ENCODE results near the gene TFDP2.
"Not testable (repeated sequence)": the region's sequence is repeated elsewhere in the genome, so short reads cannot be mapped to it uniquely, and the experiment has no call there.

TFDP2 gene

GRCh38 chr3:141920701-141921100 lies 228.6 kb downstream of the TFDP2 start:
- DNase-seq: no peak

- DNase-seq: no peak
Observed at GRCh38 chr3:141915766-141916165, 233.6 kb downstream of the TFDP2 start.

GRCh38 chr3:141915016-141915415 lies 234.3 kb downstream of the TFDP2 start:
- no peak for DNase-seq

- no peak for DNase-seq
Observed at GRCh38 chr3:141914311-141914710, 235.0 kb downstream of the TFDP2 start.

- no peak for DNase-seq
Observed at GRCh38 chr3:141913150-141913811, 236.1 kb downstream of the TFDP2 start.

GRCh38 chr3:141909986-141910385 lies 239.4 kb downstream of the TFDP2 start:
- not testable (repeated sequence) for DNase-seq

DNA sequence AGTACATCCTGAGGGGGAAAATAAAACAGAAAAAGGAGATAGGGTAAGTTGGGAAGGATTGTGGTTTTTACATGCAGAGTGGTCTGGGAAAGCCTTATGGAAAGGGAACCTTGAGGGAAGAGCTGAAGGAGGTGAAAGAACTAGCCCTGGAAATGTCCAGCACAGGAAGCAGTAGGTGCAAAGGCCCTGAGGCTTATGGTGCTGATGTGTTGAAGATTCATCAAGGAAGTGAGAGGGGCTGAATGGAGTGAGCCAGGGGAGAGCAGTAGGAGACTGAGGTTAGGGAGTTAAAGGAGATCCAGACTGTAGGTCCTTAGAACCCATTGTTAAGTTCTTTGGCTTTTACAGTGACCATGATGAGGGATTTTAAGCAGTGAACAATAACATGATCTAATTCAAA lies 239.9 kb downstream of the TFDP2 start:
- DNase-seq: no peak

DNA sequence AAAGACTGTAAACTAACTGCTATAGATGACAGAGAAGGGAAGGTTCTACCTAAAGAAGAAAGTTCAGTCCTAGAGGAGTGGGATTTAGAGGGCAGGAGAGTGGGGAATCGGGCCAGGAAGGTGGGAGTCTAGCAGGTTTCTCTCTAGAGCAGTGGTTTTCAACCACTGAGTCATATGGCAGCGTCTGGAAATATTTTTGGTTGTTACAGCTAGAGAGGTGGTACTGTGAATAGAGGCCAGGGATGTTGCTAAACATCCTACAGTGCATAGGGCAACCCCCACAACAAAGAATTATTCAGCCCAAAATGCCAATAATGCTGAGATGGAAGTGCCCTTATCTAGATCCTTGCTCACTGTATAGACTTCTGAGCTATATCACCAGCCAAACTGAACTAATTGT lies 244.2 kb downstream of the TFDP2 start:
- no peak for DNase-seq

- no peak for DNase-seq
Observed at GRCh38 chr3:141904203-141904602, 245.1 kb downstream of the TFDP2 start.

GRCh38 chr3:141901914-141902313 lies 247.4 kb downstream of the TFDP2 start:
- DNase-seq: no peak

- DNase-seq: no peak
Observed at GRCh38 chr3:141900343-141900742, 249.0 kb downstream of the TFDP2 start.

DNA sequence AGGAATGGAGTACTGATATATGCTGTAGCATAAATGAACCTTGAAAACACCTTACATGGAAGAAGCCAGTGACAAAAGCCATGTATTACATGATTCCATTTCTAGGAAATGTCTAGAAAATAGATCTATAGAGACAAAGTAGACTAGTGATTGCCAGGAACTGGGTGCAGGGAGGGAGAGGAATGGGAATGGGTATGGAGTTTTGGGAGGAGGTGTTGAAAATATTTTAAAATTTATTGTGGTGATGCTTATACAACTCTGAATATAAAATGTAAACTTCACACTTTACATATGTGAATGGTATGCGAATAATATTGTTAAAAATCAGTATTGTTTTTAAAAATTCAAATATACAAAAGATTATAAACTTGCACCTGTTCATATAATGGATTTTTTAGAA lies 250.4 kb downstream of the TFDP2 start:
- no peak for DNase-seq

- no peak for DNase-seq
Observed at GRCh38 chr3:141895731-141896130, 253.6 kb downstream of the TFDP2 start.

GRCh38 chr3:141894524-141895176 lies 254.7 kb downstream of the TFDP2 start:
- no peak for DNase-seq
